Measurements from ENCODE around the gene BEGAIN. TPM values are rescaled to one million over a fixed set of nuclear protein-coding genes. Genes with fewer than 3 reads are reported as not detected.
A peak's percentile ranks its signal among the peaks of the same experiment; 100 is the strongest.

BEGAIN gene, protein sequence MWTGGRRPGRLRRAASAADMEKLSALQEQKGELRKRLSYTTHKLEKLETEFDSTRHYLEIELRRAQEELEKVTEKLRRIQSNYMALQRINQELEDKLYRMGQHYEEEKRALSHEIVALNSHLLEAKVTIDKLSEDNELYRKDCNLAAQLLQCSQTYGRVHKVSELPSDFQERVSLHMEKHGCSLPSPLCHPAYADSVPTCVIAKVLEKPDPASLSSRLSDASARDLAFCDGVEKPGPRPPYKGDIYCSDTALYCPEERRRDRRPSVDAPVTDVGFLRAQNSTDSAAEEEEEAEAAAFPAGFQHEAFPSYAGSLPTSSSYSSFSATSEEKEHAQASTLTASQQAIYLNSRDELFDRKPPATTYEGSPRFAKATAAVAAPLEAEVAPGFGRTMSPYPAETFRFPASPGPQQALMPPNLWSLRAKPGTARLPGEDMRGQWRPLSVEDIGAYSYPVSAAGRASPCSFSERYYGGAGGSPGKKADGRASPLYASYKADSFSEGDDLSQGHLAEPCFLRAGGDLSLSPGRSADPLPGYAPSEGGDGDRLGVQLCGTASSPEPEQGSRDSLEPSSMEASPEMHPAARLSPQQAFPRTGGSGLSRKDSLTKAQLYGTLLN
- 14.1 and 18.6 TPM in 2 replicates for total RNA-seq (2014; rRNA removed; shearing (Covaris generic))

DNA sequence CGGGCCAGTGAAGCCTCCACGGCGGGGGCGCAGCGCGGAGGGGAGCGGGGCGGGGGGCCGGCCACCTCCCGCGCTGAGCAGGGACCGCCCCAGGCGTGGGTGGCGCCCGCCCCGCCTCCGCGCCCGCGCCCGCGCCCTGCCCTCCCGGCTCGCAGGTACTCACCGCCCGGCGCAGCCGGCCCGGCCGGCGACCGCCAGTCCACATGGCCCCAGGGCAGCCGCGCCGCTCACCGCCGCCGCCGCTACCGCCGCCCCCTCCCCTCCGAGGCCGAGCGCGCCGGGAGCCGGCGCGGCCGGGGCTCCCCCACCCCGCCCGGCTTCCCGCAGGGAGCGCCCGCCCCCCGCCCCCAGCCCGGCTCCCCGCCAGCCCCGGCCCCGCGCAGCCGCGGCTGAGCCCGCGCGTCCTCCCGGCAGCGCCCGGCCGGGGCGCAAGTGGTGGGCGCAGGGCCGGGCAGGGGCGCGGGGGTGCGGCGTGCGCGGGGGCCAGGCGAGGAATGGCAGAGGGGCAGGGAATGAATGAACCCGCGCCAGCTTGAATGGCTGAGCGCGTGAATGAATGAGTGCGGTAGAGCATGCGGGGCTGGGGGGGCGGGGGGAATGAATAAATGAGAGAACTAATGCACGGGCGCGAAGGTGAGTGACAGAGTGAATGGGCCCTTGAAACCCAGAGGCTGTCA, at the start of gene BEGAIN:
TSS of gene BEGAIN (minus strand) at position 332 of the 677 bp plus-strand sequence. CDS start at position 205, 127 bp downstream.
- DNase-seq (ENCODE audit: low read depth) = peak; percentile 86

DNA sequence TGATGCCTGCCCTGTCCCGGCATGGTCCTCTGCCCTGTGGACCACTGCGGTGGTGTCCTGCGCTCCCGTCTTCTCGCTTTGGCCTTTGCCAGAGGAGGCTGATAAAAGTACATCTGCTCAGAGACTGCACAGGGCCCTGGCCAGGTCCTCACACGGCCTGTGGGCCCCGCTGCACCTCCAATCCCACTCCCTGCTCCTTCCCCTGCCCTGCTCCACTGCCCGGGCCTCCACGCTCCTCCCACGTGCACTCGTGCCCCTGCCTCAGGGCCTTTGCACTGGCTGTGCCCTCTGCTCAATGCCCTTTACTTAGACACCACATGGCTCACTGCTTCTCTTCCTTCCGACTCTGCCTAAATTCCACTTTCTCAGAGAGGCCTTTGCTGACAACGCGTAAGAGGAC, 49.3 kb upstream of the BEGAIN start:
- no peak for DNase-seq (ENCODE audit: low read depth)

DNA sequence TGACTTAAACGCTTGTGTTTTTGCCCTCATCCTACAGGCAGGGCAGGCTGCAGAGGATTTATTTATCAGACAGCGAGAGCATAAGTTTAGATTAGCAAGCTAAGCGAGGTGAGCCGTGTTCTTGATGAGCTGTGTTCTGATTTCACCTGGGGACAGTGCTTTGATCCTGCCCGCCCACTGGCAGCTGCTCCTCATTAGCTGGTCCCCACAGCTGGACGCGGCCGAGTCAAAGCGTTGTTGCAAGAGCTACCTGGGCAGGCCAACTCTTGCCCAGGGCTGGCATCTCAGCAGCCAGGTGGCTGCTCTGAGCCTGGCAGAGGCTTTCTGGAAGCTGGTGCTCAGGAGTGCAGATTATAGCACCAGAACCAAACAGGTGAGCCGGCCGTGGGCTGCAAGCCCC, 46.8 kb upstream of the BEGAIN start:
- no peak for DNase-seq (ENCODE audit: low read depth)

DNA sequence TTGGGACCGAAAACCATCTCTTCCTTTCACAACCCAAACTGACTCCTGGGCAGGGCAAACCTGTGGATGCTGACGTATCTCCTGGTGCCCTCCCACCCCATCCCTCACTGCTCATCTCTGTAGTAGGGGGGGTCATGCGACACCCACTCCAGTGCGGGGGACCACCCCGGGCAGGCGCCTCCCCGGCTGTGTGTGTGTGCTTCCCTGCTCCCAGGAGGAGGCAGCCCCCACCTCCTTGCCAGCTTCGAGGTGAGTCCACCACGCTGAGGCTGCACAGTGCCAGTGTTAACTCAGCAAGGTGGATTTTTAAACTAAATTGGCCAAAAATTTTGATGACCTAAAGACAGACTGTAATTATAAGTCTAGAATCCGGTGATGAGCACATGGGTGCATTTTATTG, 46.2 kb upstream of the BEGAIN start:
- DNase-seq (ENCODE audit: low read depth) = no peak

DNA sequence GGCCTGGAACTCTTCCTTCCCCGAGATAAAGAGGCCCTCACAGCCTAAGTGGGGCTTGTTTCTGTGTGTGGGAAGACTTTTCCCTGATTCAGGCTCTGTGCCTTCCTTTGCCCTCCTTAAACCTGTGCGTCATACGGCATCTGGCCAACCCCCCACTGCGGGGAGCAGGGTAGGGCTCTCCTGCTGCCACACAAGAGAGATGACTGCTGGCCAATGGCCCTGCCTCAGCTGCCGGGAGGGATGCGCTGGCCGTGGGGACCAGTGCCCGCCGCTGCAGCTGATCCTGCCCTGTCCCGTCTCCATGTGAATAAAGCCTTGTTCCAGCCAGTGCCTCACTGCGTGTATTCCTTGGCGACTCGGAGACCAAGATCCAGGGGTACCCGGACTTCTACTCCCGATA, 42.5 kb upstream of the BEGAIN start:
- DNase-seq (ENCODE audit: low read depth) = peak; percentile 97

DNA sequence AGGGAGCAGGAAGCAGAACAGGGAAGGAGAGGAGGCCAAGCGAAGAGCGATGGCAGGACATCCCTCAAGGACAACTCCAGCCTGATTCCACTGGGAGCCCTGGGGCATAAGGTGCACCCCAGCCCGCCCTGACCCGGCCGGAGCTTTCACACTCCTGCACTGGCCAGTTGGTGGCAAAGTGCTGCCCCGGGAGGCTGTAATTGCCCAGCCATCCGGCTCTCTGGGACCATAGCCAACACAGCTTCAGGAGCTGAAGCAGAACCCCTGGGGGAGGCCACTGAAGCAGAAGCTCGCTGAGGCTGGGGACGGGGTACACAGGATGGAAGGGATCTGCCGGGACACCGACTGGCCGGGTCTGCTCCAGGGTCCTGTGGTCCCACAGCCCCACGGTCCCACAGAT, 41.9 kb upstream of the BEGAIN start:
- peak; percentile 42 for DNase-seq (ENCODE audit: low read depth)

DNA sequence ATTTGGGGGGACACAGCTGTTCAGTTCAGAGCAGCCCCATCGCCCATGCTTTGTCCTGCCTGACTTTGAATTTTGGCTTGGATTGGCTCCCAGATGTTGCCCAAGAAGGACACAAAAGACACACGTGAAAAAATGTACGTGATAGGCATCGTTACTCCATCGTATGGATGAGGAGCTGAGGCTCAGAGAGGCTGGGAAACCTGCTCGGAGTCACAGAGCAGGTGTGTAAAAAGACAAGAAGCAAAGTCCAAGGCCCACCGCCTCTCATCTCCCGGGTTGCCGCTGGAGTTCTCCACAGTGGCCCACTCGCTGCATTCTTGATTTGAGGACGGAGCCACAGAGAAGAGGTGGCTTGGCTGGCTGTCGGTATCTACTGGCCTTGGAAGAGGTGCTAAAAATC, 41.0 kb upstream of the BEGAIN start:
- DNase-seq (ENCODE audit: low read depth) = no peak

DNA sequence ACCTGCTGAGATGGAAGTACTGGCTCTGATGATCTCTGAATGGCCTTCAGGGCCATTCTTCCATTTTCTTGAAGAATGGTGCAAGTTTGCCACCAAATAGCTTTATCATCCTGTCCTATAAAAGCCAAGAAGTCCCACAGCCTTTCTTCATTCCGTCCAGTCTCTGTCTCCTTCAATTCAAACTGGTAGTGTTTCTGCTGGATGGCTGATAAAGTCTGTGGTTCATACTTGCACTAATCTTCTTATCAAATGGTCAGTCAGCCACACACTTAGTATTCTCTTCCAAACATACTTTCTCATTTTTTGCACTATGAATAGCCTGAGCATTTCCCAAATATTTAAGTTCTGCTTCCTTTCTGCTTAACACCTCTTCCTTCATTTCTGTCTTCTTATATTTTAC, 39.4 kb upstream of the BEGAIN start:
- DNase-seq (ENCODE audit: low read depth) = no peak

DNA sequence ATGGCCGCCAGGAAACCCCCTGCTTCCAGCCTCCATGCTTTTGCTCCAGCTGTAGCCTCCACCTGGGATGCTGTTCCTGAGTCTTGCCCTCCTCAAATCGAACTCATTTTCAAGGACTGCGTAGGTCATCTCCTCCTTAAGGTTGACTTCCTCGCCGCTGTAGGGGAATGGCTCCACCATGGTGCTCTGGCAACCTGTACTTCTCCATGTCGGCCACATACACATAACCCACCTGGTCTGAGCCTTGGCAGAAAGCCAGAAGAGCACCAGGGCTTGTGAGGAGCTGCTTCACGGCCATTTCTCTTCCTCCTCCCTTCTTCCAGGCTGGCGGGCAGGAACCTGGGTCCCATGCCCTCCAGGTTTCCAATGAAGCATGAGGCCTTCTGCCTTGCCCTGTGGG, 36.7 kb upstream of the BEGAIN start:
- DNase-seq (ENCODE audit: low read depth) = no peak

DNA sequence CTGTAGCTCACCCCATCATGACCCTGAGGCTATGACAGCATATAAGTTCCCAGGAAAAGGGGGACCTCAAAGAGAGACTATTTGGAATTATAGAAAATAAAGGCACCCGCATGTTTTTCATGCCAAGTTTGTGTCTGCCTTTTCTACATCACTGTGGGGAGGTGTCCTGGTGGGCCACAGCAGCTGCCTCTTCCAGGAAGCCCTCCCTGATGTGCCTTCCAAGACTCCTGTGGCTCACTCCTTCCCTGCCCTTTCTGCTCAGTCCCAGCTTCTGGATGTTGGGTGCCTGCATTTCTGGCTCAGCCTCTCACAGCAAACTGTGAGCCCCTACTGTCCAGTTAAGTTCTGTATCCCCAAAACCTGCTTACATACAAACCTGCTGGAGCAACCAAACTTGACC, 36.3 kb upstream of the BEGAIN start:
- DNase-seq (ENCODE audit: low read depth) = no peak

DNA sequence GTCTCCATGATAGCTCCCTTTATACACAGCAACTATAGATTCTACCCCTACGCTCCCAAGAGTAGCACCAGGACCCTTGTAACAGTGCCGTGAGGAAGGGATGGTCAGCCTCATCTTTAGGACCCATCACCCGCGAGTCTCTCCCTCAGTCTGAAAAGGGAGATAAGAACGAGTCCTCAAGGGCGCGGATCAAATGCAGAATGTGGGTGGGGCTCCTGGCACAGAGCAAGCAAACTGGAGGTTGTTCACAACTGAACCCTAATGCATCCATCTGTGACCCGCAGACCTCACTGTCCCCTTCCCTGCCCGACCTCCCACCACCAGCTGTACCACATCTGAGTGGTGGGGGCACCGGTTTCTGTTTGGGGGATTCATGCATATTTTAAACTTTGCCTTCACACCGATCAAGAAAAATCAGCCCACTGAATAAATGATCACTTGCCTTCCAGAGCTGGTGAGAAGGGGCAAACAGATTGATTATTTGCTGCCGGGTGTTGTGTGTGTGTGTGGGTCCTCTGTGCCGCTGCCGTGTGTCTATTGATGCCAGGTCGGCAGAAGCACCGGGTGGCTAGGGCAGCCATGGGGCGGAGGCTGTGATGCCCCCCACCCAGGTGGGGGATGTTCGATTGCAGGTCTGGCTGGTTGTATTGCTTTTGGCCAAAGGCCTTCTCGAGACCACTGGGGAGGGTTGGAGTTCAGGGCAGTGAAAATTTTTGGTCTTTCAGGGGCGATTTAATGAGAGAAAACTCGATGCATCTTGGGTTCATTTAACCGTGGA, 35.7 kb upstream of the BEGAIN start:
- no peak for DNase-seq (ENCODE audit: low read depth)

DNA sequence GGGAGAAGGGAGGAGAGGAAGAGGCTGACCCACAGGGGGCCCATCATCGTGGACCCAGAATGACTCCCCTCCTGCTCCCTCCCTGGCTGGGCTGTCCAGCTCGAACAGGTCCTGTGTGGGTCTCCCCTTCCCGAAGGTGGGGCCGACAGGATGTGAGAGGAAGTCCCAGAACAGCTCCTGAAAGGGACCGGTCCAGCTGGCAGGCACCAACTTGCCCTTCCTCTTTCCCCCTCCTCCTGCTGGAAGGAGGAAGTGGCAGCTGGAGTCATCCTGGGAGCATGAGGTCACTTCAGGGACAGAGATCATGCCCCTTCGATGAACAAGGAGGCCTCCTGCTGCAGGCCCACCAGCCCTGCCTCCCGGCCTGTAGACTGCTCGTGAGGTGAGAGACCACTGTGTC, 35.0 kb upstream of the BEGAIN start:
- DNase-seq (ENCODE audit: low read depth) = no peak

DNA sequence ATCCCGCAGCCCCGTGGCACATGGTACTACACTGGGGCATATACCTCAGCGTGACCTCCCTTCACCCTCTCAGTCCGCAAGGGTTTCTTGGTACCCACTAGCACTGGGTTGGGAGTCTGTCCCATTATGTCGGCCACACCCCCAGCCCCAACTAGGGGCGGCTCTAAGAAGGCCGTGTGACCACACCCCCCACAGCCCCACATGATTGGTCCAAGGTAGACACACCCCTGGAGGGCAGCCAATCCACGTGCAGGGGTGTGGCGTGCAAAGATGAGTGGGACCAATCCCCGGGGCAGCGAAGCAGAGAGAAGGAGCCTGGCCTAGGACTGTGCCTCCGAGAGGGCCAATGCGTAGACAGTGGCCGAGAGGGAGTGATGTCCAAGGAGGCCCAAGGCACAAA, 34.6 kb upstream of the BEGAIN start:
- DNase-seq (ENCODE audit: low read depth) = peak; percentile 52

DNA sequence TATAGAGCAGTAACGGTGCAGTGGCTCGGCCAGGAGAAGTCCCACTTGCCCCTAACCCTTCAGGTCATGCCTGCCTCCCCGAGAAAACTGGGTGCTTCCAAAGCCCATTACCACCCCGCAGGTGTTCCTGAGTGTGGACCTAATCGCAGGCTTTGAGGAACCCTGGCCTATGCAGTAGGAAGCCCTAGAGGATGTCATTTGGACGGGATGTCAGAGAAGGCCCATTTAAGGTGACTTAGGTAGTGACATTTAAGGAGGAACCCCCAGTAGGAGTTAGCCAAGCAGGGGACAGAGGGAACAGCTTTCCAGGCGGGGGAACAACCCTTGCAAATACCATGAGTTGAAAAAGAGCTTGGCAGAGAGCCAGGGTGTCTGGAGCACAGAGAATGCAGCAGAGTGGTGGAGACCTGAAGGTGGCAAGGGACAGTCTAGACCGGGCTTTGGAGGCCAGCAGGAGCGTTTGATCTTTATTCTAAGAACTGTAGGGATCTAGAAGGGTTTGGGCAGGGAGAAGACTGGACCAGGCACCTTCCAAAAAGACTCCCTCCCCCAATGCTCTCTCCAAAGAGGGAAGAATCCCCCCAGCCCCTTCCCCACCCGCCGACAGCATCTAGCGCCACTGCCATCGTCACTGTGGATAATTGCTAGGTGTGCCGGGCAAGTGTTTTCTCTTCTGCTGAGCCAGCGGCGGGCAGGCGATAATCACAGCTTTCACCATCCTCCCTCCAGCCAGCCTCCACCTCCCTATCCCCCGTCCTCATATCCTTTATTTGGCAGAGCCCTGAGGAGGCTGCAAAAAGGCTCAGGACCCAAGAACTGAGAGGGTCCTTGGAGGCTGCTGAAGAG, 33.3 kb upstream of the BEGAIN start:
- no peak for DNase-seq (ENCODE audit: low read depth)

DNA sequence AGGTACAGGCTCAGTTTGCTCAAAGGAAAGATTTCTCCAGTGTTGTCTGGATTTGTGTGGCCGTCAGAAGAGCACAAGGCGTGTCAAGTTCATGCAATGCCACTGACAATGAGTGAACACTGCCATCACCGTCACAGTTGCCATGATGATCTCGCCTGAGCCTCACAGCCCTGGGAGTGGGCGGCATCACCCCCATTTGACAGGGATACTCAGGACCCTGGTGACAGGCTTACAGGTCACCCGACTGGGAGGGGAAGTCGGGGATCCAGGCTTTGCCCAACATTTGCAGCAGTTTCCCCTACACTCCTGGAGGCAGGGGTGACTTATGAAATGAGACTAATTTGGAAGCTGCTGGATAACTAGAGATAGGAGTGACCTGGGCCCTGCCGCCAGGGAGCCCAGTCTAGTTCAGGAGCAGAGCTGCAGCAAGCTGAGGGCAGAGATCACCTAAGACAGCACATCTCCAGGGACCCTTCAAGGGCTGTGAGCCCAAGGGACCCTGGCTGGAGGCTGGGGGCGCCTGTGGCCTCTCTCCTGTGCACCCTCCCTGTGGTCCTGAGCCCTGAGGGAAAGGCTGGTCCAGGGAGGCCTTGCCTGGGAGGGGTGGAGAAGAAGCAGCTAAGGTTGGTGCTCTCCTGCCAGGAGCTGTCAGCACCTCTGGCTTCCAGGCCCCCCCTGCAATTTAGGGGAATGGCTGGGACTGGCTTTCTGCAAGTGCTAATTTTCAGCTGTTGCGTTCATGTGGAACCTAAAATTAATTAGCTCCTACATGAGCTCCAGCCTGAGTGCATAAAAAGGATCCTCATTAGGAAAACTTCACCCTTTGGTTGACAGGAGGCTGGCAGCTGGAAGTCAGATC, 32.4 kb upstream of the BEGAIN start:
- no peak for DNase-seq (ENCODE audit: low read depth)

DNA sequence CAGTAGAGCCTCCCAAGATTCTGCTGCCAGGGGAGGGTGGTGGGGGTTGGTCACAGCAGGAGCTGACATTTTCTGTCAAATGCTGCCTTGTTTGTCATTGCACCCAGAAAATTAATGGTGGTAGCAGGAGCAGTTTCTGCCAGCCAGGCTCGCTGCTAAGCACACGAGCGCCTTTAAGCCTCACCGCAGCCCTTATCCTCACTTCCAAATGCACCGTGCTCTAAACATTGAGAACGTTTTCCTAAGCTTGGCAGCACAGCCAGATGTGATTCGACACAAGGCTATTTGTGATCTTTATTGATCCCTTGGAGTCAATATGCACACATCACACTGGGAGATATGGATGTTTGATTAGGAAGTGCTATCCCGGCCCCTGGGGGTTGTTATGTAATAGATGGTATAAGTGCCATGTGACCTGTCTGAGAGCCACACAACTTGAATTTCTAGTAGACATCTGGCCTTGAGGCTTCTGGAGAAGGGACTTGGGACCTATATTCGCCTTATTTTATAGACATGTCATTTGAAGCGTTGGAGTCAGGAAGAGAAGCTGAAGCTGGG, 31.6 kb upstream of the BEGAIN start:
- no peak for DNase-seq (ENCODE audit: low read depth)

DNA sequence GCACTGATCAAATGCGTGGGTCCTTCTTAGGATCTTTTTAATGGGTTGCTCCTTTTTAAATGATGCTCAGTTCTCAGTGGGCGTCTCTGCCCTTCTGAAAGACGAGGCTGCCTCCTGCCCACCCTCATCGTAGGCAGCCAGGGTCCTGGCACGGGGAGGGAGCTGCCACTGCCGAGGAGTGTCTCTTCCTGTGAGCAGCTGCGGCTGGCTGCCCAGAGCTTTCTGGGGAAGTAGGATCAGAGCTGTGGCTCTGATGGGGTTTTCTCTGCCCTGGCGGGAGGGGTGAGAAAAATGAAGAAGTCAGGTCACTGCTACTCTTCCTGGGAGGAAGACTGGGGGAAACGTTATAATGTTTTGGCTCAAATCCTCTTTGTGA, 31.1 kb upstream of the BEGAIN start:
- DNase-seq (ENCODE audit: low read depth) = no peak

DNA sequence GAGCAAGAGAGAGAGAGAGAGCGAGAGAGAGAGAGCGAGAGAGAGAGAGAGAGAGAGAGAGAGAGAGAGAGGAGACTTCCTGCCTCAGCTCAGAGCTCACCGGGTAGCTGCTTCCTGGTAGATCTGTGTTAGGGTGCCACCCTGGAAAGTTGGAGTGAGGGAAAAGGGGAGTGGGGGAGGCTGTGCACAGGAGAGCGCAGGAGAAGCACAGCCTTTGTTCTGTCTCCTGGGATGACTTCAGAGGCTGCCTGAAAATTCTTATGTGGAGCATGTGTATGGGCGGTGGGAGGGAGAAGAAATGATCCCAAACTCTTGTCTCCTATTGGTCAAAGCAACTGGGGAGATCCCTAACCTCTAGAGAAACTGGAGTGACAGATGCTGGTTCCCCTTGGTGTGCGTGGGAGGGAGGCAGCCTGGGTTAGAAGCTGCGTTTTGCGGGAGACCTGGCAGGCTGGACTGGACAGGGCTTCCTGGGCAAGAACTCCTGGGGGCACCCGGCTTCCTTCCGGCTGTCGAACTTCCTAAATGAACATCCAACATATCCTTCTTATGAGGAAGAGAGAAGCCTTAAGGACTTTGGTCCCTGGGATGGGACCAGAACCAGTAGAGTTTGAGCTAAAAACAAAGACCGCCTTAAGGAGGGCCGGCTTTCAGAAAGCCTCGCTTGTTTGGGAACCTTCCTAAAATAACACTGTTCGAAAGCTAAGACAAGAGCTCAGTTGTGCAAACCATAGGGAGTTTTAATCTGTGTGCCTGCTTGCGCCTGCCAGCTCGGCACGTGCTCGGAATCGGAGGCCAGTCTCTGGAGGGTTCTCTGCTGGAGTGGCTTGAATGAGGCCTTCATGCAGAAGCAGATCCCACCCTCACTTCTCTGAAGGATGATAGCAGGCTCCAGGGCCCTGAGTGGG, 30.4 kb upstream of the BEGAIN start:
- DNase-seq (ENCODE audit: low read depth) = no peak

DNA sequence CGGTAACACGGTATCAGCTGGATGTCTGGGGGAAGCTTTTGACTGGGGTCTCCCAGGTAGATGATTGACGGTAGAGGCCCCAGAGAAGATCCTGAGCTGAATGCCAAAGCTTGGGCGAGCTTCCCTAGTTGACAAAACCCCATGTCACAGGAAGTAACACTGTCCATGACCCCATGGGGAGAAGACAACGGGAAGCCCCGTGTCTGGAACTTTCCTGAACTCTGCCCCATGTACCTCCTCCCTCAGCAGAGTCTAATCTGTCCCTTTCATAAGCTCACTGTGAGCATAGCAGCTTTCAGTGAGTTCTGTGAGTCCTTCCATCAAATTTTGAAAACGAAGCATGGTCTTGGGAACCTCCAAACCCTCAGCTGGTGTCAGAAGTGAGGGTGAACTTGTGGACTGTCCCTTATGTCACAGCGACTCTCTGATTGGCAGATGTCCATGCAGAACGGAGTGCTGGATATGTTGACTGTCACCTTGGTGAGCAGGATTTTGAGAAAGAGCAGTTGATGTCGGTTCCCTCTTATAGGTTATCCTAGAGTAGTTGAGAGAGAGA, 29.7 kb upstream of the BEGAIN start:
- no peak for DNase-seq (ENCODE audit: low read depth)
